Keratinocyte (primary cell): ENCODE measurements around the gene INHBC. TPM values are rescaled to one million over a fixed set of nuclear protein-coding genes. Genes with fewer than 3 reads are reported as not detected.
"Not testable (repeated sequence)": the region's sequence is repeated elsewhere in the genome, so short reads cannot be mapped to it uniquely, and the experiment has no call there.

ENCODE experiments used
- DNase-seq: peaks from one replicate; pipeline ENCODE4 v3.0.0-alpha.2; 2011; ENCODE audit warnings: low read depth, missing footprints, low spot score
- FAIRE-seq: peaks from 2 replicates; lab custom pipeline; 2011; peaks lifted over from hg19 to GRCh38; lab: Jason Lieb, UNC
- H2AFZ ChIP-seq: 2 replicates; pipeline ENCODE4 v1.6.0; 2012; ENCODE audit warnings: low read length, control low read depth, inconsistent platforms; ENCODE audit not compliant: control insufficient read depth
- H3K27ac ChIP-seq: 2 replicates; pipeline ENCODE4 v1.5.1; 2011; ENCODE audit warnings: low read length; ENCODE audit not compliant: control insufficient read depth, insufficient read depth
- H3K27me3 ChIP-seq: 3 replicates; pipeline ENCODE4 v1.6.0; 2011; ENCODE audit warnings: low read length; ENCODE audit not compliant: control insufficient read depth, insufficient read depth; ENCODE audit errors: extremely low read depth
- H3K36me3 ChIP-seq, 2 experiments: 2 replicates in 1 of 2; 3 replicates in 1 of 2; pipeline ENCODE4 v1.5.1; 2011; ENCODE audit warnings: low read length in 2 of 2, mild to moderate bottlenecking in 1 of 2; ENCODE audit not compliant: control insufficient read depth in 2 of 2, insufficient read depth in 2 of 2; ENCODE audit errors: extremely low read depth in 1 of 2
- H3K4me1 ChIP-seq: 3 replicates; pipeline ENCODE4 v1.5.1; 2011; ENCODE audit warnings: low read length; ENCODE audit not compliant: control insufficient read depth, insufficient read depth; ENCODE audit errors: extremely low read depth
- H3K4me2 ChIP-seq: 3 replicates; pipeline ENCODE4 v1.6.0; 2011; ENCODE audit warnings: low read depth, low read length; ENCODE audit not compliant: control insufficient read depth, insufficient read depth; ENCODE audit errors: extremely low read depth
- H3K4me3 ChIP-seq, 3 experiments: fragments of 200-600 bp in 1 of 3; sonication (generic) in 1 of 3; 2 replicates in 2 of 3; 3 replicates in 1 of 3; pipeline ENCODE4 v1.5.1; 2011 to 2016; ENCODE audit warnings: low read length in 3 of 3, mild to moderate bottlenecking in 3 of 3, control low read depth in 2 of 3, inconsistent platforms in 1 of 3, low read depth in 1 of 3, mixed read lengths in 1 of 3, mixed run types in 1 of 3, moderate library complexity in 1 of 3; ENCODE audit not compliant: control insufficient read depth in 2 of 3, insufficient read depth in 2 of 3; ENCODE audit errors: extremely low read depth in 1 of 3
- H3K79me2 ChIP-seq: 2 replicates; pipeline ENCODE4 v1.6.0; 2012; ENCODE audit warnings: low read length; ENCODE audit not compliant: control insufficient read depth, insufficient read depth
- H3K9ac ChIP-seq: 3 replicates; pipeline ENCODE4 v1.6.0; 2011; ENCODE audit warnings: low read length; ENCODE audit not compliant: control insufficient read depth, insufficient read depth; ENCODE audit errors: extremely low read depth
- H3K9me1 ChIP-seq: 3 replicates; pipeline ENCODE4 v1.6.0; 2011; ENCODE audit warnings: low read length; ENCODE audit not compliant: control insufficient read depth, insufficient read depth; ENCODE audit errors: extremely low read depth
- H3K9me3 ChIP-seq: 2 replicates; pipeline ENCODE4 v1.5.1; 2012; ENCODE audit warnings: low read depth, low read length; ENCODE audit not compliant: control insufficient read depth
- H4K20me1 ChIP-seq: 3 replicates; pipeline ENCODE4 v1.6.0; 2011; ENCODE audit warnings: low read length; ENCODE audit not compliant: control insufficient read depth, insufficient read depth; ENCODE audit errors: extremely low read depth
- EZH2 ChIP-seq: IDR thresholded peaks from one replicate; pipeline ENCODE4 v1.6.1; 2012; ENCODE audit warnings: inconsistent platforms, mild to moderate bottlenecking, low read length, moderate library complexity
- dilution Hi-C: fragments of 300-500 bp; cut with MboI; formaldehyde crosslinking; loops from one replicate; pipeline ENCODE4 v1.7.0; 2020; ENCODE audit warnings: low sequenced_read_pairs; ENCODE audit not compliant: extremely low pct_ligation_motif_present
- polyA plus RNA-seq, 5 experiments: library from polyadenylated mRNA; depleted of rRNA in 3 of 5; stranded (reverse) in 3 of 5; stranded (forward) in 1 of 5; unstranded in 1 of 5; fragments of >200 nt; gene quantifications; 1 replicate in 1 of 5; 2 replicates in 3 of 5; 3 replicates in 1 of 5; pipeline versions ENCODE4 v1.2.1 to v1.2.3, GENCODE V29; 2011 to 2012; ENCODE audit warnings: missing spikeins in 2 of 5, low read depth in 1 of 5, low replicate concordance in 1 of 5
- TF ChIP-seq, protein P1 (sequence below), 3 experiments: IDR thresholded peaks in 1 of 3; conservative IDR thresholded peaks in 1 of 3; optimal IDR thresholded peaks in 1 of 3; 2 replicates in 2 of 3; 3 replicates in 1 of 3; pipeline versions ENCODE3 to v1.5.1; 2011; ENCODE audit warnings: low read length in 3 of 3, mild to moderate bottlenecking in 3 of 3, moderate library complexity in 2 of 3, control low read depth in 1 of 3, inconsistent platforms in 1 of 3; ENCODE audit not compliant: insufficient read depth in 2 of 3; ENCODE audit errors: extremely low read depth in 1 of 3

INHBC gene
- polyA plus RNA-seq, 1 donor (not counting 4 experiments of a cell fraction or from before 2014, with no cell fraction given) = 0.04 TPM

GRCh38 chr12:57490126-57490525, 55.5 kb downstream of the INHBC start:
- H4K20me1 ChIP-seq = no peaks in the 10 kb centered on the region
- TF ChIP-seq, protein P1, sequence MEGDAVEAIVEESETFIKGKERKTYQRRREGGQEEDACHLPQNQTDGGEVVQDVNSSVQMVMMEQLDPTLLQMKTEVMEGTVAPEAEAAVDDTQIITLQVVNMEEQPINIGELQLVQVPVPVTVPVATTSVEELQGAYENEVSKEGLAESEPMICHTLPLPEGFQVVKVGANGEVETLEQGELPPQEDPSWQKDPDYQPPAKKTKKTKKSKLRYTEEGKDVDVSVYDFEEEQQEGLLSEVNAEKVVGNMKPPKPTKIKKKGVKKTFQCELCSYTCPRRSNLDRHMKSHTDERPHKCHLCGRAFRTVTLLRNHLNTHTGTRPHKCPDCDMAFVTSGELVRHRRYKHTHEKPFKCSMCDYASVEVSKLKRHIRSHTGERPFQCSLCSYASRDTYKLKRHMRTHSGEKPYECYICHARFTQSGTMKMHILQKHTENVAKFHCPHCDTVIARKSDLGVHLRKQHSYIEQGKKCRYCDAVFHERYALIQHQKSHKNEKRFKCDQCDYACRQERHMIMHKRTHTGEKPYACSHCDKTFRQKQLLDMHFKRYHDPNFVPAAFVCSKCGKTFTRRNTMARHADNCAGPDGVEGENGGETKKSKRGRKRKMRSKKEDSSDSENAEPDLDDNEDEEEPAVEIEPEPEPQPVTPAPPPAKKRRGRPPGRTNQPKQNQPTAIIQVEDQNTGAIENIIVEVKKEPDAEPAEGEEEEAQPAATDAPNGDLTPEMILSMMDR (optimal IDR thresholded peaks at IDR 0.05 in 1 of 3, IDR thresholded peaks at IDR 0.05 in 1 of 3, conservative IDR thresholded peaks at IDR 0.05 in 1 of 3; ENCODE audit: extremely low read depth in 1 of 3, insufficient read depth in 2 of 3, low read length in 3 of 3) = no peak
- no peak for TF ChIP-seq EZH2
- H3K4me3 ChIP-seq = no peak overlapping the region
- H3K79me2 ChIP-seq = peaks cover 28% of the 10 kb centered on the region
- DNase-seq = no peak
- dilution Hi-C loops = no loop called here
- no peak overlapping the region for H3K9ac ChIP-seq
- FAIRE-seq = no peak
- H3K27ac ChIP-seq = no peak overlapping the region
- no peaks in the 10 kb centered on the region for H3K9me3 ChIP-seq
- no peak overlapping the region for H3K4me2 ChIP-seq
- peaks cover 22 to 25% of the 10 kb centered on the region in 2 experiments for H3K36me3 ChIP-seq
- H3K4me1 ChIP-seq = peaks cover 9% of the 10 kb centered on the region
- no peaks in the 10 kb centered on the region for H3K27me3 ChIP-seq
- no peaks in the 10 kb centered on the region for H3K9me1 ChIP-seq
- H2AFZ ChIP-seq = no peak overlapping the region

DNA sequence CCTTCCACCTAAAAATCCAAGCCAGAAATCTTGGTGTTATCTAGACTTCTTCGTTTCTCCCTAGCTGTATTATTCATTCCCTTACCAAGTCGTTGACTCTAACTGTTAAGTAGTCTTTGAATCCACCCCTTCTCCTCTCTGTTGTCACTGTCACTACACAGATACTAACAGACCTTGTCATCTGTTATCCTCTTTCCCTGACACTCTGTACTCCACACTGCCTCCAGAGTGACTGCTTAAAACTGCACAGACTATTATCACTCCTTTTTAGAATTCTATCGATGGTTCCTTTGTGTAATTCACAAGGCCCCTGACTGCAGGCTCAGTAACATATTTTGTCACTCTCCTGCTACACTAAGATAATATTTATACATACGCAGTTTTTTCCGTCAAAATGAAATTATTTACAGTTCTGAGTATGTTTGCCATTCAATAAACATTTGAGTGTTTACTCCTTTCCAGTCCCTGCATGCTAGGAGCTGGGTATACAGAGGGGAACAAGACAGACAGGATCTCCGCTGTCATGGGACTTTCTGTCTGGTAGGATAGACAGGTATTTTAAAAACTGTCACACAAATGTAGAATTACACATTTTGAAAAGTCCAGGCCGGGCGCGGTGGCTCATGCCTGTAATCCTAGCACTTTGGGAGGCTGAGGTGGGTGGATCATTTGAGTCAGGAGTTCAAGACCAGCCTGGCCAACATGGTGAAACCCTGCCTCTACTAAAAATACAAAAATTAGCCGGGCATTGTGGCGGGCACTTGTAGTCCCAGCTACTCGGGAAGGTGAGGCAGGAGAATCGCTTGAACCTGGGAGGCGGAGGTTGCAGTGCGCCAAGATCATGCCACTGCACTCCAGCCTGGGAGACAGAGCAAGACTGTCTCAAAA, 57.1 kb downstream of the INHBC start:
- no peaks in the 10 kb centered on the region for H3K9me3 ChIP-seq
- no peak overlapping the region for H2AFZ ChIP-seq
- H3K4me3 ChIP-seq = no peak overlapping the region
- no peak overlapping the region for H3K27ac ChIP-seq
- no peak overlapping the region for H3K4me2 ChIP-seq
- DNase-seq (no peak), FAIRE-seq (no peak)
- dilution Hi-C loops = no loop called here
- H3K4me1 ChIP-seq = peaks cover 9% of the 10 kb centered on the region
- H3K9ac ChIP-seq = no peak overlapping the region
- peaks cover 28% of the 10 kb centered on the region for H3K79me2 ChIP-seq
- H4K20me1 ChIP-seq = no peaks in the 10 kb centered on the region
- H3K9me1 ChIP-seq = no peaks in the 10 kb centered on the region
- H3K27me3 ChIP-seq = no peaks in the 10 kb centered on the region
- peaks cover 22 to 26% of the 10 kb centered on the region in 2 experiments for H3K36me3 ChIP-seq
- TF ChIP-seq, protein P1 (optimal IDR thresholded peaks at IDR 0.05 in 1 of 3, IDR thresholded peaks at IDR 0.05 in 1 of 3, conservative IDR thresholded peaks at IDR 0.05 in 1 of 3; ENCODE audit: extremely low read depth in 1 of 3, insufficient read depth in 2 of 3, low read length in 3 of 3) = peak in 1 of 3 experiments; percentile 33
- no peak for TF ChIP-seq EZH2

DNA sequence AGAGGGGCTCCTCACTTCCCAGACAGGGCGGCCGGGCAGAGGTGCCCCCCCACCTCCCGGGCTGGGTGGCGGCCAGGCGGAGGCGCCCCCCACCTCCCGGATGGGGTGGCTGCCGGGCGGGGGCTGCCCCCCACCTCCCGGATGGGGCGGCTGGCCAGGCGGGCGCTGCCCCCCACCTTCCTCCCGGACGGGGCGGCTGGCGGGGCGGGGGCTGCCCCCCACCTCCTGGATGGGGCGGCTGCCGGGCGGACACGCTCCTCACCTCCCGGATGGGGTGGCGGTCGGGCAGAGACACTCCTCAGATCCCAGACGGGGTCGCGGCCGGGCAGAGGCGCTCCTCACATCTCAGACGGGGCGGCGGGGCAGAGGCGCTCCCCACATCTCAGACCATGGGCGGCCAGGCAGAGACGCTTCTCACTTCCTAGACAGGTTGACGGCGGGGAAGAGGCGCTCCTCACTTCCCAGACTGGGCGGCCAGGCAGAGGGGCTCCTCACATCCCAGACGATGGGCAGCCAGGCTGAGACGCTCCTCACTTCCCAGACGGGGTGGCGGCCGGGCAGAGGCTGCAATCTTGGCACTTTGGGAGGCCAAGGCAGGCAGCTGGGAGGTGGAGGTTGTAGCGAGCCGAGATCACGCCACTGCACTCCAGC, 60.6 kb downstream of the INHBC start:
- H3K4me1 ChIP-seq, FAIRE-seq, H4K20me1 ChIP-seq, H3K9me3 ChIP-seq, H3K79me2 ChIP-seq, H2AFZ ChIP-seq, H3K4me3 ChIP-seq, H3K9me1 ChIP-seq, H3K4me2 ChIP-seq, H3K27me3 ChIP-seq, DNase-seq, H3K27ac ChIP-seq, H3K9ac ChIP-seq, dilution Hi-C loops: not testable (repeated sequence)
- peaks cover 27 to 42% of the 10 kb centered on the region in 2 experiments for H3K36me3 ChIP-seq
